NCI-H1092 treated with DMSO at 0.1 percent for 48 hours (cell line): ENCODE measurements around the gene DIP2B.

Source experiments
- DNase-seq: peaks from one replicate; lab custom pipeline; 2025; lab: John Stamatoyannopoulos, UW

Gene DIP2B

GRCh38 chr12:50638482-50638880 lies 133.7 kb downstream of the DIP2B start:
- no peak for DNase-seq

DNA sequence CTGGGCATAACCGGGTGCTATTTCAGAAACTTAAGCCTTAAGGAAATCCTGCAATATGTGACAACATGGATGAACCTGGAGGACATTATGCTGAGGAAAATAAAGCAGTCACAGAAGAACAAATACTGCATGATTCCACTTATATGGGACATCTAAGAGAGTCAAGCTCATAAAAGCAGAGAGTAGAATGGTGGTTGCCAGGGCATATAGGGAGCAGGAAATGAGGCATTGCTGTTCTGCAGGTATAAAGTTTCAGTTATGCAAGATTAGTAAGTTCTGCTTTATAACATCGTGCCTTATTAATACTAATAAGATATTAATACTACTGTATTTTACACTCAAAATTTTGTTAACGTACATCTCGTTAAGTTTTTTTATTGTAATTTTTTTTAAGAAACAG lies 134.9 kb downstream of the DIP2B start:
- DNase-seq: no peak

DNA sequence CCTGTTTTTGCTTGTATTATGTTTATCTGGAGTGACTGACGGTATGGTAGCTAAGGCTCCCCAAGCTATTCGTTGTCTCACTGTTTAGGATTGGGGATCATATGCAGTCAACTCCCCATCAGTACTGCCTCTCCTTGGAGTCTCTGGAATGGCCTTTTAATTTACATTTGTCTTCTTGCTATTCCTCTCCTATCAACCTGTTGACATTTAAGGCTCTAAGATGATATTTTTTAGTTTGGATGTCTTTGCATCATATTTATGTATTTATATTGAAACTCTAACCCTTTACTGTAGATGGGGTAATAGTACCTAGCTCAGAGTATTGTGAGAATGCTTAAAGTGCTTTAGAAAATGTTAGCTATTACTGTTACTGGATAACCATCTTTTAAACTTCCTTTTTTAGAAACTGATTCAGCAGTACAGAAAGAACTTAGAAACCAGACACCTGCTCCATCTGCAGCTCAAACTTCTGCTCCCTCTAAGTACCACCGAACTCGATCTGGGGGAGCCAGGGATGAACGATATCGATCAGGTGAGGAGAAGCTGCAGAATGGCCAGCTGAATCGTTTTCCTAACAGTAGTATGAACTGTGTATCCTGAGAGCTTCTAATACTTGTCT lies 135.6 kb downstream of the DIP2B start:
- DNase-seq: no peak

GRCh38 chr12:50641566-50641965 lies 136.8 kb downstream of the DIP2B start:
- no peak for DNase-seq

GRCh38 chr12:50642035-50642451 lies 137.3 kb downstream of the DIP2B start:
- no peak for DNase-seq

DNA sequence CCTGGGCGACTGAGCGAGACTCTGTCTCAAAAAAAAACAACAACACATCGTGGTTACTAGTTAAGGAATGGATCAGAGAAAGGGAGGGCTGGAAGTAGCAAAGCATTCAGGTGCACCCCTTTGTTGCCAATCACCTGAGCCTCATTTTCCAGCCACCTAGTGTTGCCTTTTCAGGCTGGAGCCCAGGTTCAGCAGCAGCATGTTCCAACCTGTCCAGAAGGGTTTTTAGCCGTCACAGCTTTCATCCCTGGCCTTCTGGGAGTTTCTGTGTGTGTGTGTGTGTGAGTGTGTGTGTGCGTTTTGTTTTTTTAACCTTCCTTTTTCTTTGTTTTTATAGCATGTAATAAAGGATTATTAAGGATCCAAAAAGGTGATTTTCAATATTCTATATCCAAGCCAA lies 138.0 kb downstream of the DIP2B start:
- DNase-seq: no peak

DNA sequence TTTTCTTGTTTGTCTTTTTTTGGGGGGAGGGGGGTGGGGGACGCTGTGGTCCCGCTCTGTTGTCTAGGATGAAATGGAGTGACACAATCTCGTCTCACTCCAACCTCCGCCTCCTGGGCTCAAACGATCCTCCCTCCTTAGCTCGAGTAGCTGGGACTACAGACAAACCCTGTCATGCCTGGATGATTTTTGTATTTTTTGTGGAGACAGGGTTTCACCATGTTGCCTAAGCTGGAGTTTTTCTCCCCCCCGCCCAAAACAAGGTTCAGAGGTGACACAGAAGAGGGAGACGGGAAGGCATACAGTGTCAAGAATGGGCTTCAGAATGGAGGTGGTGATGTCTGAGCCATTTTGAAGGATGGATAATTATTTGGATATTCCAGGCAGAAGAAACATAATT lies 142.2 kb downstream of the DIP2B start:
- no peak for DNase-seq

DNA sequence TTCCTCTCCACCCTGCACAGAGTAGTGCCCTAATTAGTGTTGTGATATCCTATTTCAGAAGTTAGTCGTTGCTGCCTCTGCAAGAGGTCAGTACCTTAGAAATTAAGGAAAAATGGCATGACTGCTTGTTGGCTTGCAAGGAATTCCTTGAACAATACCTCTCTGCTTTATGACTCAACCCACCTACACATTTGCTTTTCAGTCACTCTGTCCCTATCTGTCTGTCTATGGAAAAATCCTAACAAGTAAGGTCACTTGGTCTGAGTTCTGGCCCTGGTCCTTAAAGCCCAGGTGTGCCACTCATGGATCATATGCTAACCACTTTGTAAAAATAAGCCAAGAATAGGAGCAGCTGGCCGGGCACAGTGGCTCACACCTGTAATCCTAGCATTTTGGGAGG lies 142.7 kb downstream of the DIP2B start:
- DNase-seq: no peak

DNA sequence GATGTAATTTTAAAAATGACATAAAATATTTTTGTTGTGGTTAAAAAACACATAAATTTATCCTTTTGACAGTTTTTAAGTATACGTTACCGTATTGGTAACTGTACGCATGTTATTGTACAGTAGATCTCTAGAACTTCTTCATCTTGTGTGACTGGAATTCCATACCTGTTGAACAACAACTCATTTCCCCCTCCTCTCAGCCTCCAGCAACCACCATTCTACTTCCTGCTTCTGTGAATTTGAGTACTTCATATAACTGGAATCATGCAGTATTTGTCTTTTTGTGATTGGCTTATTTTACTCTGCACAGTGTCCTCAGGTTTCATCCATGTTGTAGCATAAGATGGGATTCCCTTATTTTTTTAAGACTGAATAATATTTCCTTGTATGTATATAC lies 145.5 kb downstream of the DIP2B start:
- DNase-seq: no peak

GRCh38 chr12:50655374-50655921 lies 150.7 kb downstream of the DIP2B start:
- no peak for DNase-seq

- DNase-seq: no peak
Measured at GRCh38 chr12:50659260-50659659, 154.5 kb downstream of the DIP2B start.

DNA sequence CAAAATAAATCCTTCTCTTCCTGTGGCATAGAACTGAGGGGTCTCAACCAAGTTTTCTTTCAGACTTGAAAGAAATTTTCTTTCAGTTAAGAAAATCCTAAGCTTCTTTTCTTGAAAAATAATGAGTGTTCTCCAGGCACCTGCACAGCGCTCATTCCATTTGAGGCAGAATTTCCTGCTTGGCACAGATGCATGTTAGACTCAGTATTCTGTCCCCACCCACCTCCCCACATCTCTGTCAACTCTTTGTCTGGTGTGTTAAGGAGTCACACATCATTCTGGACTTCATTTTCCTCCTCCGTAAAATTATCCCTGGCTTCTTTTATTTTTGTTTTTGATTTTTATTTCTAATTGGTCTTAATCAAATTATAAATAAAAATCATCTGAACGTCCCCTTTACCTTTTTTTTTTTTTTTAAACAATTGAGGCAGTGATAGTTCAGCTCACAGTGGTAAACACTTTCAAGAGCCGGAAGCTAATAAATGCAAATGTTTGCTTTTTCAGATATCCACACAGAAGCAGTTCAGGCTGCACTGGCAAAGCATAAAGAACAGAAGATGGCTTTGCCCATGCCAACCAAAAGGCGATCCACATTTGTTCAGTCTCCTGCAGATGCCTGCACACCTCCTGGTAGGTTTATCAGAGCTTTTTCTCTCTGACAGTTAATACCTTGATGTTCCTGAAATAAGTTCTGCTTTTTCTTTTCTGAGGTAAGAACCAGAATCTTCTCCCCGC lies 155.1 kb downstream of the DIP2B start:
- peak; percentile 27 for DNase-seq

GRCh38 chr12:50660425-50660822 lies 155.6 kb downstream of the DIP2B start:
- no peak for DNase-seq

DNA sequence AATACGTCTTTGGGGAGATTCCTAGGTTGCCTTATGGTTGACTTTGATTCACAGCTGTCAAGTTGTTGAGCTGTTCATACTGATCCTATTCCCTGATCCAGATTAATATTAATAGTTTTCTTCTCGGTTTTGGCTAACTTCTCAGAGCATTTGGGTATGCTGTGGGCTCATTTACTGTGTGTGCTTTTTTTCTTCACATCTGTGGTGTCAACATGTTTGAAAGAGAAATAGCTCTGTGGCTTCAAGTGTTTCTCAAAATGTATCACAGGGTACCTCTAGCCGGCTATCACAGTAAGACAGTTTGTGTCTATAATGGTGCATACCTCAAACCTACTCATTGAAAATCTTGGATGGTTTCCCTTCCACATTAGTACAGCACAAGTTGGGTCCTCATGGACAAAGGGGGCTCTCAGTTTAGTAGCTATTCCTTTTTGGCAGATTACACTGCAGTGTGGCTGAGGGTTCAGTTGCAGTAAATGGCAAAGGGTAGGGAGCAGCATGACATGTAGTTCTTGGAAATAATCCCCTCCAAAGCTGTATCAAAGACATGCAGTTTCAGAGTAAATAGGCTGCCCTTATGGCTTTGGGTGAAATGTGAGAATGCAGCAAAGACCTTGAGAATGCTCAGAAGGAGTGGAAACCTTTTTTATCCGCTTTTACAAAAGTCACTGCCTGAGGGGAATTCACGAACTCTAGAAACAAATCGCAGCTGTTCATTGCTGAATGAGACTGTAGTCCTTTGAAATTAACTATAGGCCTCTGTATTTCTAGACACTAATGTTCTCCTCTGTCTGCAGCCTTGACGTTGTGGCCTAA lies 156.7 kb downstream of the DIP2B start:
- no peak for DNase-seq

GRCh38 chr12:50662116-50662510 lies 157.3 kb downstream of the DIP2B start:
- DNase-seq: no peak

DNA sequence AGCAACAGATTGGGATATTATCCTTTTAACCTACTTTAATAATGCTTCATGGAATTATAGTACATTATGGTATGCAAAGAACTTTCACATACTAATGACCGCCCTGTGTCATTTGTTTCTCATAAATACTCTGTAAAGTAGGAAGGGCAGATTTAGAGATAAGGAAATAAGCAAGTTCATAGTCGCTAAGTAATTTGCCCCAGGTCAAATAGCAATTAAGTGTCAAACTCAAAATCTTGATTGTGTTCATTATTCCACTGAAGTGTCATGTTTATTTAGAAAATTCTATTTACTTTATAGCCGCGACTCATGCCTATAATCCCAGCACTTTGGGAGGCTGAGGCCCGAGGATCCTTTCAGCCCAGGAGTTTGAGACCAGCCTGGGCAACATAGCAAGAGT lies 160.4 kb downstream of the DIP2B start:
- DNase-seq: no peak

- no peak for DNase-seq
Measured at GRCh38 chr12:50665609-50666008, 160.8 kb downstream of the DIP2B start.

DNA sequence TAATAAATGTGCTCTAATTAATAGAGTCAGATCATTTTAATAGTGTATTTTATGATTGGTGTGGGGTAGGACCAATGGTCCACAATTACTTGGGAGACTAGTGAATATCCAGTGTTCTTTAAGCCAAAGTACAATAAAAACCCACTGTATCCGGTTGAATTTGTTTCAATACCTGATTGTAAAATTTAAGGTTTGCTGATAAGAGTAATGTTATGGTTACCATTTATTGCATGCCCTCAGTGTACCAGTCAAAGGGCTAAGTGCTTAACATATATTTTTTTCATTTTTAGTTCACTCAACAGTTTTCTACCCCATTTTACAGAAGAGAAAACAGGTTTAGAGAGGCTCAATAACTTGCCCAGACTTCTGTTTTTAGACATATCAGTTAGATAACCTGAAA lies 161.2 kb downstream of the DIP2B start:
- DNase-seq: no peak

DNA sequence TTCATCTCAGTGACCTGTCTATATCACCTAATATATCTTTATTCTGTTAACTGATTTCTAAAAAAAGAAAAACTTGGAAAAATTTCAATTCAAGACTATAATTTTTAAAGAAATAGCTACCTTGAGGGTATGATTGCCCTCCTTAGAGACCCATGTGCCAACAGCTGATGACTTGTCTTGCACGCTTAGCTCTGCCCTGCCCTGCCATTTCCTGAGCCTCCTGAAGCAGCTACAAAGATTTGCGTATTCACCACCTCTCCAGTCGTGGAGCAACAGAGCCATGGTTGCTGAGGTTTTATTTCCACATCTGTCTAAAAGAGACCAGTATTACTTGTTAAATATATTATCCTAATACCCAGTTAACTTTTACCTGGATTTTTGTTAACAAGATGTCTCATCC lies 167.4 kb downstream of the DIP2B start:
- DNase-seq: no peak

GRCh38 chr12:50676756-50677155 lies 172.0 kb downstream of the DIP2B start:
- DNase-seq: no peak

GRCh38 chr12:50677858-50678257 lies 173.1 kb downstream of the DIP2B start:
- no peak for DNase-seq

GRCh38 chr12:50678650-50679365 lies 174.0 kb downstream of the DIP2B start:
- DNase-seq: no peak
